GM12865 (cell line): ENCODE results near the gene CDK1.

Experiments
- DNase-seq: peaks from one replicate; pipeline ENCODE4 v3.0.0; 2010; ENCODE audit warnings: low read depth
- H3K4me3 ChIP-seq: 2 replicates; pipeline ENCODE4 v1.5.1; 2011; ENCODE audit warnings: mild to moderate bottlenecking, low read depth, low read length, control low read depth
- TF ChIP-seq, protein P1 (sequence below): IDR thresholded peaks from 2 replicates; pipeline ENCODE4 v1.5.1; 2011; ENCODE audit warnings: low read length, control low read depth, low read depth, inconsistent platforms; ENCODE audit not compliant: insufficient read depth; ENCODE audit errors: missing control alignments

CDK1 gene

DNA sequence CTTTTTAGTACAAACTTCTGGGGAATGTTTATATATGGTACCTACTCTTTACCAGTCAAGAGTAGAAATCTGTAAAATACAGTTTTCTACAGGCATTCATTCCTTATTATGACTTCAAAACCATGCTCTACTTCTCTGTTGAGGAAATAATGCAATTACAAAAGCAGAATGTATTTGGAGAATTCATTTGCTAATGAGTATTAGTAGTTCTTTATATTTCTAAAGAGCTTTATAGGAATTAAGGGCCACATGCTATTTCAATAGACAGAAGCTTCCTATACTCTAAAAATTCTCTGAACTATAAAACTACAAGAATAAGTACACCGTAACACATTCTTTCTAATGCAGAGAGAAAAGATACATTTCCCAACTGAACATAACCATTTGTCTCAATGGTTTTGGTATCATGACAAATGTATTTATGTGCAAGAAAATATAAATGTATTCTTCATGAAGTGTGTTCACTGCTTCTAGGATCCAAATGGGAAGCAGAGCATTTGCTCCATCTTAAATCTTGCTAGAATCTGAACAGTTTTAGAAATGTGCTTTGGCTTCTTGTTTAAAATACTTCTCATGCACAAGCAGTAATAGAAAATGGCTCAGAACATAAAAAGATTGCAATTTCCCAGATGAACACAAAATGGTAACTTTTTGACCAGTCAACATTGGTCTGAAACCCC lies 21.8 kb downstream of the CDK1 start:
- DNase-seq, result no peak
- H3K4me3 ChIP-seq, result no peak overlapping the region
- TF ChIP-seq, protein P1, sequence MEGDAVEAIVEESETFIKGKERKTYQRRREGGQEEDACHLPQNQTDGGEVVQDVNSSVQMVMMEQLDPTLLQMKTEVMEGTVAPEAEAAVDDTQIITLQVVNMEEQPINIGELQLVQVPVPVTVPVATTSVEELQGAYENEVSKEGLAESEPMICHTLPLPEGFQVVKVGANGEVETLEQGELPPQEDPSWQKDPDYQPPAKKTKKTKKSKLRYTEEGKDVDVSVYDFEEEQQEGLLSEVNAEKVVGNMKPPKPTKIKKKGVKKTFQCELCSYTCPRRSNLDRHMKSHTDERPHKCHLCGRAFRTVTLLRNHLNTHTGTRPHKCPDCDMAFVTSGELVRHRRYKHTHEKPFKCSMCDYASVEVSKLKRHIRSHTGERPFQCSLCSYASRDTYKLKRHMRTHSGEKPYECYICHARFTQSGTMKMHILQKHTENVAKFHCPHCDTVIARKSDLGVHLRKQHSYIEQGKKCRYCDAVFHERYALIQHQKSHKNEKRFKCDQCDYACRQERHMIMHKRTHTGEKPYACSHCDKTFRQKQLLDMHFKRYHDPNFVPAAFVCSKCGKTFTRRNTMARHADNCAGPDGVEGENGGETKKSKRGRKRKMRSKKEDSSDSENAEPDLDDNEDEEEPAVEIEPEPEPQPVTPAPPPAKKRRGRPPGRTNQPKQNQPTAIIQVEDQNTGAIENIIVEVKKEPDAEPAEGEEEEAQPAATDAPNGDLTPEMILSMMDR, result no peak

DNA sequence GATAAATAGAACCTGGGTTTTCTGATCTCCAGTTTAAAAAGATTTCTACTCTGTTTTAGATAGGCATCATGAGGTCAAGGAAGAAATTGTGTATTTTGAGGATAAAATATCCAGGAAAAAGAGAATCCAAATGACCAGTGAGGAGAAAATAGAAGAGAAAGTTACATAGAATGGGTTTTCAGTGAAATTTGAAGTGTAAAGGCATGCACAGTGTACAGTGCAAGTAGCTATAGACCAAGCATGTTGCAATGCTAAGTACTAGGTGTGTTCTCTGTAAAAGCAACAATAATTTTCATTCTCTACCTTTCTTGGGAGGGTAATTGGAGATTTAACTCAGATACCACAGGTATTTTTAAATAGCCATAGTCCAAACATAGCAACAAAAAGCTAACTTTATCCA lies 22.6 kb downstream of the CDK1 start:
- no peak for DNase-seq
- H3K4me3 ChIP-seq, result no peak overlapping the region
- TF ChIP-seq, protein P1, result no peak

DNA sequence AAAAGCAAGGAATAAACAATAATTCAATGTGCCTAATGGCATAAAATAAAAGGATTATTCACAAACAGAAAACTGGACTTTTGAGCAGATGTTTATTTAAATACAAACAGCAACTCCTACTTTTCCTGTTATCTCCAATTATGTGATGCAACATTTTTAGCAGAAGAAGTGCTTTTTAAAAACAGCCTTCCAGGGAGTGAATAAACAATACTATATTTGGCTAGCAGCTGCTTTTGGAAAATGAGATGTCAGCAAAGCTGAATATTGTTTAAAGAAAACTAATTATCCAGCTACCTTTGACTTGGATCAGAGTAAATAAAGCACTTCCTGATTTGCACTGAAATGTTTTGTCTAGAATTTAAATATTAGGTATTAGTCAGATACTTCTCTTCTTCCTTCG lies 23.2 kb downstream of the CDK1 start:
- DNase-seq, result no peak
- no peak overlapping the region for H3K4me3 ChIP-seq
- TF ChIP-seq, protein P1, result no peak

DNA sequence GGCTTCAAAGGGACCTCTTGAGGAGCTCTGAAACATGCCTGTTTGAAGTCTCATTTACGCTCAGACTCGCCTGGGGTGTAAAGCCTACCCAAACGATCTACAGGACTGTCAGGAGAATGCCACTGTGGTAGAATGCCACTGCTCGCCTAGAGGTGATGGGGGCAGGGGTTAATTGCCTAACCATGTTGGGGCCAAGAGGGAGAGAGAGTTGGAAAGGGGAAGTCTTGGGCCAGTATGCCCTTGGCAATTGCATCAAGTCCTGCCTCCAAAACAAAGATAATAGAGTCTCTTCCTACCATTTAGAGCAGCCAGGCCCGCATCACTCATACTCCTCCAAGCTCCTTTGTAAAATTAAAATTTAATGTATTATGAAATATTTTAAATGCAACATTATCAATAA lies 25.2 kb downstream of the CDK1 start:
- DNase-seq, result no peak
- TF ChIP-seq, protein P1, result no peak
- H3K4me3 ChIP-seq, result no peak overlapping the region

DNA sequence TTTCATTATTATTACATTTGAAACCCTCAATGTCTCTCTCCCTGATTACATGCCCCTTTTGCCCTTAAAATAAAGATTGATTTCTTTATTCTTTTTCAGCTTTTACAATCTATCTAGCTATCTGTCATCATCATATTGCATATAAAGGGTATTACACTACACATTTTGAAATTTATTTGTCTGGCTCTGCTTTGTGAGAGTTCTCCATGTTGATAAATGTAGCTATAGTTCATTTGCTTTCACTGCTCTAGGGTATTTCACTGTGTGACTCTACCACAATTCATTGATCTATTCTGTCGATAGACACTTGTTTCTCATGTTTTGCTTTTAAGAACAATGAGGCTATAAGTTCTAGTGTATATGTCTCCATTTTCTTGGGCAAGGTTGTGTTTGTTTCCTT lies 25.6 kb downstream of the CDK1 start:
- no peak for DNase-seq
- no peak overlapping the region for H3K4me3 ChIP-seq
- TF ChIP-seq, protein P1, result no peak

DNA sequence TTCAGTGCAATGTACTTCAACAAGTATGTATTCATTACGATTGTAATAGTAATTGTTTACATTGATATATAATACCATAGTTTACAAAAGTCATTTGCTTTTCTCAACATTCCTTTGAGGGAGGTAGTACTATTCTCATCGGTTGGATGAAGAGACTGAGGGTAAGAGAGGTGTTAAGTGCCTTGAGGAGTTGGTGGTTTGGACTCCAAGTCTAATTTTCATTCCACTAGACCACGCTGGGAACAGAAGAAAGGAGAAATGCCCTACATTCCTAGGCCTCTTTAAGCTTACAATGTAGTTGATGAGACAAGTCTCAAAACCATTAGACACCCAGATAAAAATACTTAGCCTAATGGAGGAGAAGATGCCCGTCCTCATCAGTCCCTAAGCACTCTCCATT lies 28.6 kb downstream of the CDK1 start:
- no peak overlapping the region for H3K4me3 ChIP-seq
- no peak for DNase-seq
- TF ChIP-seq, protein P1, result no peak

DNA sequence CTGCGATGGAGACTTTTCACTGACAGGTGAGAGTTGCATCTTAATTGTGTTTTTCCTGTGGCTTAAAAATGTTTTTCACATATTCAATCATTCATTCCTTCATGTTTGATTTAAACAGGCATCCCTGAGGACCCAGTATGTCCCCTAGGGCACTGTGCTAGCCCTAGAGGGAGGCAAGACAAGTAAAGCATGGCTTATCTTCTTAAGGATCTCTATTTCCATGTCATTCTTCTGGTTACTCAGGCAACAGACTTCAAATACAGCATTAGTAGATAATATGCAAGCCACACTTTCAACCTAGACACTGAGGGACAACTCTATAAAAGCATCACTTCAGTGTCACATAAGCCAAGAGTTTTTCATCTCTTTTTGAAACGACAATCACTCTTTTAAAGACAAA lies 29.2 kb downstream of the CDK1 start:
- TF ChIP-seq, protein P1, result no peak
- no peak overlapping the region for H3K4me3 ChIP-seq
- no peak for DNase-seq
